ENCODE data around the gene ASPSCR1.

The ASPSCR1 gene

DNA sequence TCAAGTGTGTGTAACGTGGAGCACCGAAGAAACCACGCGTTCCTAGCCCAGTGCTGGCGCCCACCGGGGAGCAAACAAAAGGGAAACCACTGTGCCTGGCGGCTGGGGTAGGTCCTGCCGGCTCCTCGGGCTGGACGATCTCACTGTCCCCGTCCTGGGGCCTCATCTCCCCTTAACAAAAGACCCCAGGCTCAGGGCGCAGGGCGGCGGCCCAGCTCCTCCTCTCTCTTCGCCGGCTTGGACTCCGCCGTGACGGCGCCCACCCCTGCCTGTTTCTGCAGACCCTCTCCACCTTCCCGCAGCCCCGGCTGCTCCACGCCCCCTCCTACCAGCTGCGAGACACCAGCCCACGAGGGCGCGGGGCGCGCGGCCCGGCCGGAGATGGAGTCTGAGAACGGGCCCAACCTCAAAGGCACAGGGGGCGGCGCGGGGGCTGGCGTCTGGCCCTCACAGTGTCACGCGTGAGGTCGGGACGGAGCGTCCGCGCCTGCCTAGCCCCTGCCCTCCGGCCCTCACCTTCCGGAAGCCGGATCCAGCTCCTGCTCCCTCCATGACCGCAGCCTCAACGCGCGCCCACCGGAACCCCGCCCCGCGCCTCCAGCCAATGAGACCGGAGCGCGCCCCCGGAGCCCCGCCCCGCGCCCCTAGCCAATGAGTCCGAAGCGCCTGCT, 45.0 kb downstream of the ASPSCR1 start, which contains the start of gene CENPX:
Gene CENPX, minus strand, starts transcription at position 569 of the 671 bp plus-strand sequence. Its CDS starts 17 bp downstream, at position 552.
- peak within 1 kb of the TSS; percentile 48 for H3K27ac ChIP-seq (ENCODE audit: poor library complexity, severe bottlenecking)
- peak within 1 kb of the TSS; percentile 81 for H3K4me3 ChIP-seq (ENCODE audit: severe bottlenecking)
- no peaks in the 10 kb centered on the region for H3K9me3 ChIP-seq (ENCODE audit: severe bottlenecking)
- no peaks in the 10 kb centered on the region for H3K4me1 ChIP-seq (ENCODE audit: insufficient read depth, poor library complexity, severe bottlenecking)
- peak; percentile 68; the same call in 2 of the 3 replicates for ATAC-seq (ENCODE audit: low read depth)
- H3K27me3 ChIP-seq (ENCODE audit: insufficient read depth, poor library complexity, severe bottlenecking): no peaks in the 10 kb centered on the region
- no peak for DNase-seq (ENCODE audit: low spot score)
- 0 out of 2 replicates have a peak, but pooled peaks cover 9% of the 10 kb centered on the region for H3K36me3 ChIP-seq (ENCODE audit: low read depth)
- TF ChIP-seq, protein P1, sequence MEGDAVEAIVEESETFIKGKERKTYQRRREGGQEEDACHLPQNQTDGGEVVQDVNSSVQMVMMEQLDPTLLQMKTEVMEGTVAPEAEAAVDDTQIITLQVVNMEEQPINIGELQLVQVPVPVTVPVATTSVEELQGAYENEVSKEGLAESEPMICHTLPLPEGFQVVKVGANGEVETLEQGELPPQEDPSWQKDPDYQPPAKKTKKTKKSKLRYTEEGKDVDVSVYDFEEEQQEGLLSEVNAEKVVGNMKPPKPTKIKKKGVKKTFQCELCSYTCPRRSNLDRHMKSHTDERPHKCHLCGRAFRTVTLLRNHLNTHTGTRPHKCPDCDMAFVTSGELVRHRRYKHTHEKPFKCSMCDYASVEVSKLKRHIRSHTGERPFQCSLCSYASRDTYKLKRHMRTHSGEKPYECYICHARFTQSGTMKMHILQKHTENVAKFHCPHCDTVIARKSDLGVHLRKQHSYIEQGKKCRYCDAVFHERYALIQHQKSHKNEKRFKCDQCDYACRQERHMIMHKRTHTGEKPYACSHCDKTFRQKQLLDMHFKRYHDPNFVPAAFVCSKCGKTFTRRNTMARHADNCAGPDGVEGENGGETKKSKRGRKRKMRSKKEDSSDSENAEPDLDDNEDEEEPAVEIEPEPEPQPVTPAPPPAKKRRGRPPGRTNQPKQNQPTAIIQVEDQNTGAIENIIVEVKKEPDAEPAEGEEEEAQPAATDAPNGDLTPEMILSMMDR (IDR thresholded peaks at IDR 0.05; ENCODE audit: poor library complexity, severe bottlenecking): no peak

DNA sequence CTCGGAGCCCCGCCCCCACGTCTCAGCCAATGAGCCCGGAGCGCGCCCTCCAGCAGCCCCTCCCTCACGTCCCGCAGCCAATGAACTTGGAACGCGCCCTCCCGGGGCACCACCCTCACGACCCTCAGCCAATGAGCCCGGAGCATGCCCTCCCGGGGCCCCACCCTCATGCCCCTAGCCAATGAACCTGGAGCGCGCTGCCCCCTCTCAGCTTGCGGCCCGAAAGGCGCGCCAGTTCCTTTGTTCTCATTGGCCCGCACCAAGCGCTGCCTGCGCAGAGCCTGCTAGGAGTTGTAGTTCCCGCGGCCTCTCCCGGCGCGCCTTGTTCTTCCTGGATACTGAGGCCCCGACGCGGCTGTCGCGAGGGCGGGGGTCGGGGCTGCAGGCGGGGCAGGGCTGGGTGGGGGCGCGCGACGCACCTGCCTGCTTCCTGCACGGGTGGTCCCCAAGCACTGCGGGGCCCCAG, 45.6 kb downstream of the ASPSCR1 start, which contains the start of gene LRRC45:
Gene LRRC45, plus strand, starts transcription at position 325 of the 466 bp plus-strand sequence. CDS start 339 bp downstream, outside the sequence.
- Histone ChIP-seq H3K27me3 (ENCODE audit: insufficient read depth, poor library complexity, severe bottlenecking) (no peaks in the 10 kb centered on the region), H3K27ac (ENCODE audit: poor library complexity, severe bottlenecking) (peak within 1 kb of the TSS; percentile 48), H3K36me3 (ENCODE audit: low read depth) (0 out of 2 replicates have a peak, but pooled peaks cover 9% of the 10 kb centered on the region), H3K4me3 (ENCODE audit: severe bottlenecking) (peak within 1 kb of the TSS; percentile 81), H3K9me3 (ENCODE audit: severe bottlenecking) (no peaks in the 10 kb centered on the region), H3K4me1 (ENCODE audit: insufficient read depth, poor library complexity, severe bottlenecking) (no peaks in the 10 kb centered on the region)
- DNase-seq (ENCODE audit: low spot score) (peak; percentile 100), ATAC-seq (ENCODE audit: low read depth) (peak; percentile 88)
- TF ChIP-seq, protein P1 (IDR thresholded peaks at IDR 0.05; ENCODE audit: poor library complexity, severe bottlenecking): no peak

DNA sequence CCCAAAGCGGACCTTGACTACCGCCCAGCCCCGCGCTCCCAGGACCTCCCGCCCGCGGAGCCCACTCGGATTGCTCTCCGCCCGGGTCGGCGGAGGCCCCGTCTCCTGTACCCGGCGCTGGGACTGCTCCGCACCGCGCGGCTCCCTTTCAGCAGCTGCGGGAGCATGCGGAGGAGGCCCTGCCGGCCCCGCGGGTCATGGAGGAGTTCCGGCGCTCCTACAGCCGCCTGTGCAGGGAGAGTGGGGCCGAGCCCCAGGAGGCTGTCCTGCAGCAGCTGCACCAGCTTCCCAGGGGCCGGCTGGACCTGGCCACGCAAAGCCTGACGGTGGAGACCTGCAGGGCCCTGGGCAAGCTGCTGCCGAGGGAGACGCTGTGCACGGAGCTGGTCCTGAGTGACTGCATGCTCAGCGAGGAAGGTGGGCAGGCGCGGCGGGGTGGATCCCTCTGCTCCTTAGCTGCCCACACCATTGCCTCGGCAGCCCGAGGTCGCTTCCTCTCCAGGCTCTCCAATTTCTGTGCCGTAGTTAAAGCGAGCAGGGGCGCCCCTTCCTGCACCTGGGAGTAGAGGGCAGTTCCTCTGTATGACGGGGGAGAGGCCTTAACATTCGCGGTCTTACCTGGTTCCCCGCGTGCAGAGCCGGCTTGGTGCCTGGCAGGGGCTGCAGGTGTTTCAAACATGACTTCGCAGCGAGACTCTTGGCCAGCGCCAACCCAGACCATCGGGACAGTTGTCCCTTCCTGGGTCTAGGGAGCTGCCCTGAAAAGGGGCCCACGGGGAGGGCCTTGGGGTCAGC, 46.2 kb downstream of the ASPSCR1 start:
- ATAC-seq (ENCODE audit: low read depth): peak; percentile 6
- no peak for DNase-seq (ENCODE audit: low spot score)
- H3K36me3 ChIP-seq (ENCODE audit: low read depth): 0 out of 2 replicates have a peak, but pooled peaks cover 5% of the 10 kb centered on the region
- H3K9me3 ChIP-seq (ENCODE audit: severe bottlenecking): no peaks in the 10 kb centered on the region
- H3K27ac ChIP-seq (ENCODE audit: poor library complexity, severe bottlenecking): peak overlapping the region; percentile 16
- H3K4me1 ChIP-seq (ENCODE audit: insufficient read depth, poor library complexity, severe bottlenecking): no peaks in the 10 kb centered on the region
- TF ChIP-seq, protein P1 (IDR thresholded peaks at IDR 0.05; ENCODE audit: poor library complexity, severe bottlenecking): no peak
- H3K27me3 ChIP-seq (ENCODE audit: insufficient read depth, poor library complexity, severe bottlenecking): no peaks in the 10 kb centered on the region
- peak overlapping the region; percentile 56 for H3K4me3 ChIP-seq (ENCODE audit: severe bottlenecking)

DNA sequence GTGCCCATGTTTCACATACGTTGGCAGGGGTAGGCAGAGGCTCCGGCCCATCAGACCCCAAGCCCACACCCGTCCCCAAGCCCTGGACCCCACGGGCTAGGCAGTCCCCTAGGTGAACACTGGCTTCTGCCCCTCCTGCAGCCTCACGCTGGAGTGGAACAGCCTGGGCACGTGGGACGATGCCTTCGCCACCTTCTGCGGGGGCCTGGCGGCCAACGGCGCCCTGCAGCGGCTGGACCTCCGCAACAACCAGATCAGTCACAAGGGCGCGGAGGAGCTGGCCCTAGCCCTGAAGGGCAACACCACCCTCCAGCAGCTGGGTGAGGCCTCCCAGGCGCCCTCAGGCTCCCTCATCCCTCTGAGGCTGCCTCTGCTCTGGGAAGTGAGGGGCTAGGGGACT, 47.4 kb downstream of the ASPSCR1 start:
- no peaks in the 10 kb centered on the region for H3K4me1 ChIP-seq (ENCODE audit: insufficient read depth, poor library complexity, severe bottlenecking)
- TF ChIP-seq, protein P1 (IDR thresholded peaks at IDR 0.05; ENCODE audit: poor library complexity, severe bottlenecking): no peak
- no peak overlapping the region for H3K27ac ChIP-seq (ENCODE audit: poor library complexity, severe bottlenecking)
- no peak for ATAC-seq (ENCODE audit: low read depth)
- no peak for DNase-seq (ENCODE audit: low spot score)
- H3K9me3 ChIP-seq (ENCODE audit: severe bottlenecking): no peaks in the 10 kb centered on the region
- H3K4me3 ChIP-seq (ENCODE audit: severe bottlenecking): no peak overlapping the region
- H3K36me3 ChIP-seq (ENCODE audit: low read depth): no peaks in the 10 kb centered on the region; the same call in 1 of the 2 replicates
- H3K27me3 ChIP-seq (ENCODE audit: insufficient read depth, poor library complexity, severe bottlenecking): no peaks in the 10 kb centered on the region
